MM.1S (cell line): ENCODE data around the gene PDZRN3.

Experiments used
- CTCF ChIP-seq: fragments of 300-600 bp; sonication (generic); IDR thresholded peaks from 2 replicates; pipeline ENCODE4 v1.5.1; 2016; ENCODE audit warnings: antibody characterized with exemption, low read length, mixed read lengths
- EZH2 ChIP-seq: fragments of 300-600 bp; sonication (generic); optimal IDR thresholded peaks from 2 replicates; pipeline ENCODE3; 2017; ENCODE audit warnings: low read depth, mild to moderate bottlenecking, antibody characterized with exemption, low read length, mixed read lengths
- EZH2phosphoT487 ChIP-seq: fragments of 300-600 bp; sonication (generic); IDR thresholded peaks from 2 replicates; pipeline ENCODE4 v1.6.1; 2018; ENCODE audit warnings: antibody characterized with exemption, low read length

DNA sequence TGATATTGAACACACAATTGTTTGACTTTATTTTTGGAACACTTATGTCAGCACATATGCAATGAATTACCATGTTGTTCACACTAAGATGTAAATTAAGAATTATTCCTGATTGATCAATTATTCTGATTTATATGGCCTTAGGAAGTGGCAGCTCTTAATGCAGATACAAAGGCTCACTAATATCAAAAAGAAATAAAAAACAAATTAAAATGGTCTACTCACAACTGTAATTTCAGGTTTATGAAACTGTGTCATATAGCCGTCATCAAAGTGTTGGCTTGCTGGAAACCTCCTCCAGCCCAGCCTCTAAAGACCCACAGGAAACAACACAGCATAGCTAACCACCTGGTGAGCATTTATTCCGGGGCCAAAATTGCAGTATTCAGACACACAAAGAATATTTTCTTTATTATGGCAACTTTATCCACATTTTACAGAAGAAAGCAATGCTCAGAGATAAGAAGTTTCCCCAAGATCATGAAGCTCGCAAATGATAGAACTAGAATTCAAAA lies 33.4 kb downstream of the PDZRN3 start:
- TF ChIP-seq CTCF (no peak), EZH2 (no peak), EZH2phosphoT487 (no peak)
